NCI-H446 treated with DMSO at 0.1 percent for 48 hours (cell line): ENCODE measurements around the gene ETV3.

Experiments
- DNase-seq: peaks from one replicate; lab custom pipeline; 2025; lab: John Stamatoyannopoulos, UW

ETV3 gene

GRCh38 chr1:157091668-157092273 is 46.4 kb downstream of the ETV3 start:
- no peak for DNase-seq

- no peak for DNase-seq
These were observed 47.0 kb downstream of the ETV3 start for GRCh38 chr1:157091186-157091585.

- no peak for DNase-seq
These were observed 47.4 kb downstream of the ETV3 start for GRCh38 chr1:157090771-157091170.

GRCh38 chr1:157090196-157090647 is 48.0 kb downstream of the ETV3 start:
- peak; percentile 43 for DNase-seq

GRCh38 chr1:157089789-157090188 is 48.4 kb downstream of the ETV3 start:
- DNase-seq, result no peak

GRCh38 chr1:157088607-157089006 is 49.6 kb downstream of the ETV3 start:
- no peak for DNase-seq

- DNase-seq, result no peak
These were observed 51.2 kb downstream of the ETV3 start for GRCh38 chr1:157087030-157087429.

- no peak for DNase-seq
These were observed 51.9 kb downstream of the ETV3 start for GRCh38 chr1:157086299-157086698.

GRCh38 chr1:157085421-157085820 is 52.8 kb downstream of the ETV3 start:
- no peak for DNase-seq

- no peak for DNase-seq
These were observed 53.5 kb downstream of the ETV3 start for GRCh38 chr1:157084720-157085119.

- DNase-seq, result peak; percentile 69
These were observed 56.5 kb downstream of the ETV3 start for GRCh38 chr1:157081707-157082106.

GRCh38 chr1:157080714-157081113 is 57.5 kb downstream of the ETV3 start:
- DNase-seq, result no peak

GRCh38 chr1:157077394-157077793 is 60.8 kb downstream of the ETV3 start:
- no peak for DNase-seq

GRCh38 chr1:157073944-157074685 is 64.1 kb downstream of the ETV3 start:
- DNase-seq, result peak; percentile 5
